BLaER1 (cell line): ENCODE data around the gene FCRLA.

Source experiments
- H3K27ac ChIP-seq: shearing (Covaris generic); formaldehyde crosslinking; 2 replicates; pipeline ENCODE4 v1.8.1; 2022
- H3K27me3 ChIP-seq: shearing (Covaris generic); formaldehyde crosslinking; 2 replicates; pipeline ENCODE4 v1.8.1; 2022
- H3K36me3 ChIP-seq: shearing (Covaris generic); formaldehyde crosslinking; 2 replicates; pipeline ENCODE4 v1.8.1; 2022
- H3K4me1 ChIP-seq: shearing (Covaris generic); formaldehyde crosslinking; 2 replicates; pipeline ENCODE4 v1.8.1; 2022
- H3K4me2 ChIP-seq: shearing (Covaris generic); formaldehyde crosslinking; 2 replicates; pipeline ENCODE4 v1.8.1; 2022
- H3K4me3 ChIP-seq: shearing (Covaris generic); formaldehyde crosslinking; 2 replicates; pipeline ENCODE4 v1.8.1; 2022
- H3K9ac ChIP-seq: shearing (Covaris generic); formaldehyde crosslinking; 2 replicates; pipeline ENCODE4 v1.8.1; 2022
- H3K9me3 ChIP-seq: shearing (Covaris generic); formaldehyde crosslinking; 2 replicates; pipeline ENCODE4 v1.8.1; 2022
- H4K20me1 ChIP-seq: shearing (Covaris generic); formaldehyde crosslinking; 2 replicates; pipeline ENCODE4 v1.8.1; 2022
- Cebpa-rat ChIP-seq: shearing (Covaris generic); IDR thresholded peaks from 2 replicates; pipeline ENCODE4 v1.8.1; 2022

FCRLA gene

GRCh38 chr1:161747801-161748200, 40.8 kb downstream of the FCRLA start:
- Histone ChIP-seq H4K20me1 (peaks cover 21% of the 10 kb centered on the region), H3K27me3 (no peaks in the 10 kb centered on the region), H3K4me1 (peaks cover 21% of the 10 kb centered on the region), H3K9me3 (no peaks in the 10 kb centered on the region), H3K4me2 (no peak overlapping the region), H3K4me3 (no peak overlapping the region), H3K36me3 (peaks cover 17% of the 10 kb centered on the region), H3K9ac (no peak overlapping the region), H3K27ac (no peak overlapping the region)
- no peak for TF ChIP-seq Cebpa-rat

DNA sequence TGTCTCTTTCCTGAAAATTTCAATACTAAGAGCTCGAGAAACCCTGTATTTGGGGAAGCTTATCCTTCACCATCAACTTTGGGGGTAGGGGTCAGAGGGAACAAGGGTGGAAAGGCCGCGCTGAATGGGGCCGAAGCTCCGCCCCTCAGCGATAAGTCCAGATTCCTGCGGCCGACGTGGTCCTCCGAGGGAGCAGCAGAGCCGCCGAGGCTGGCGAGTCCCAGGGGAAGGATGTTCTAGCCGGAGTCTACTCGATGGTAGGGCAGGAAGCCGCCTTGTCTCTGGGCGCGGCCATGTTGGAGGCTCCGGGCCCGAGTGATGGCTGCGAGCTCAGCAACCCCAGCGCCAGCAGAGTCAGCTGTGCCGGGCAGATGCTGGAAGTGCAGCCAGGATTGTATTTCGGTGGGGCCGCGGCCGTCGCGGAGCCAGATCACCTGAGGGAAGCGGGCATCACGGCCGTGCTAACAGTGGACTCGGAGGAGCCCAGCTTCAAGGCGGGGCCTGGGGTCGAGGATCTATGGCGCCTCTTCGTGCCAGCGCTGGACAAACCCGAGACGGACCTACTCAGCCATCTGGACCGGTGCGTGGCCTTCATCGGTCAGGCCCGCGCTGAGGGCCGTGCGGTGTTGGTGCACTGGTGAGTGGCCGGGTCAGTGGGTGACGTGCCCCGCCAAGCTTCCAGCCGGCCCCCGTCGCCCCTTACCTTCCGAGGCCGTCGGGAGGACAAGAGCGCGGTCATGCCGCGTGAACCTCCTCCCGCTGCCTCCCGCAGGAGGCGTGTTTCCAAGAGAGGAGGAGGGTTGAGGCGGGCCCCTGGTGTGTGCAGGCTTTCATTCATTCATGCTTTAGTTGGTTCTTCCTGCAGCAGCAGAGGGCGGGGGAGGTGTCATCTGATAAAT, 42.7 kb downstream of the FCRLA start, which contains the start of gene DUSP12:
Gene DUSP12, plus strand, starts transcription at position 278 of the 899 bp plus-strand sequence. Its CDS starts 16 bp downstream, at position 294.
- peak within 1 kb of the TSS; percentile 90 for H3K9ac ChIP-seq
- TF ChIP-seq Cebpa-rat, result no peak
- no peaks in the 10 kb centered on the region for H3K9me3 ChIP-seq
- H3K4me3 ChIP-seq, result peak within 1 kb of the TSS; percentile 96
- H3K4me1 ChIP-seq, result peaks cover 21% of the 10 kb centered on the region
- peak within 1 kb of the TSS; percentile 85 for H3K4me2 ChIP-seq
- H3K36me3 ChIP-seq, result peaks cover 37% of the 10 kb centered on the region
- peak within 1 kb of the TSS; percentile 86 for H3K27ac ChIP-seq
- no peaks in the 10 kb centered on the region for H3K27me3 ChIP-seq
- H4K20me1 ChIP-seq, result peaks cover 21% of the 10 kb centered on the region

GRCh38 chr1:161763522-161764098, 56.6 kb downstream of the FCRLA start:
- Histone ChIP-seq H3K4me2 (no peak overlapping the region), H3K27me3 (no peaks in the 10 kb centered on the region), H3K4me1 (peaks cover 16% of the 10 kb centered on the region), H3K4me3 (no peak overlapping the region), H4K20me1 (peaks cover 16% of the 10 kb centered on the region; the same call in 1 of the 2 replicates), H3K27ac (no peak overlapping the region), H3K9ac (no peak overlapping the region), H3K36me3 (peaks cover 12% of the 10 kb centered on the region; the same call in 1 of the 2 replicates), H3K9me3 (no peaks in the 10 kb centered on the region)
- no peak for TF ChIP-seq Cebpa-rat
